22Rv1 (cell line): ENCODE results near the gene CDIP1.

Experiments used
- H3K27ac ChIP-seq: fragments of 450-650 bp; 2 replicates; pipeline ENCODE4 v1.5.1; 2017
- CTCF ChIP-seq: fragments of 450-650 bp; IDR thresholded peaks from 2 replicates; pipeline ENCODE4 v1.5.1; 2017; ENCODE audit warnings: mild to moderate bottlenecking
- ZFX ChIP-seq: fragments of 450-650 bp; IDR thresholded peaks from 2 replicates; pipeline ENCODE4 v1.6.1; 2017; ENCODE audit warnings: antibody characterized with exemption, borderline replicate concordance

The CDIP1 gene

GRCh38 chr16:4538350-4539235, at the start of gene CDIP1:
TSS of gene CDIP1 (minus strand) at chr16:4538773. CDS start at chr16:4514130, 24,643 bp downstream.
- H3K27ac ChIP-seq: peak within 1 kb of the TSS; percentile 62
- no peak for TF ChIP-seq CTCF
- no peak for TF ChIP-seq ZFX

GRCh38 chr16:4586291-4586690, 47.7 kb upstream of the CDIP1 start:
- TF ChIP-seq ZFX (no peak), CTCF (no peak)
- no peak overlapping the region for H3K27ac ChIP-seq

GRCh38 chr16:4583906-4584305, 45.3 kb upstream of the CDIP1 start:
- H3K27ac ChIP-seq: no peak overlapping the region
- TF ChIP-seq CTCF (no peak), ZFX (no peak)

- no peak for TF ChIP-seq CTCF
- no peak for TF ChIP-seq ZFX
- H3K27ac ChIP-seq: no peak overlapping the region
These were observed 41.7 kb upstream of the CDIP1 start for GRCh38 chr16:4580250-4580649.

GRCh38 chr16:4578961-4579530, 40.5 kb upstream of the CDIP1 start:
- H3K27ac ChIP-seq: no peak overlapping the region
- no peak for TF ChIP-seq ZFX
- no peak for TF ChIP-seq CTCF

GRCh38 chr16:4576008-4576407, 37.4 kb upstream of the CDIP1 start:
- H3K27ac ChIP-seq: no peak overlapping the region
- TF ChIP-seq ZFX: no peak
- no peak for TF ChIP-seq CTCF
